Psoas muscle (tissue), 8 donors: ENCODE data around the gene JPH2. TPM values are rescaled to one million over a fixed set of nuclear protein-coding genes. Genes with fewer than 3 reads are reported as not detected.

Source experiments
- ATAC-seq, 4 donors: fragments of 200-7000 bp; cut with Tn5 transposase; one replicate each; pipeline ENCODE4 v1.9.1; 2020; ENCODE audit warnings: moderate library complexity in 3 of 4, mild to moderate bottlenecking in 2 of 4
- DNase-seq, 2 donors: peaks; one replicate each; pipeline ENCODE4 v3.0.0-alpha.2; 2020
- H3K27ac ChIP-seq: fragments of 200-600 bp; one replicate; pipeline ENCODE4 v1.8.0; 2022
- H3K27me3 ChIP-seq, 3 donors: fragments of 200-600 bp in 1 of 3; one replicate each; pipeline versions ENCODE4 v1.6.1 to v1.8.0; 2013 to 2022; ENCODE audit warnings: low read length in 2 of 3, mild to moderate bottlenecking in 2 of 3, moderate library complexity in 1 of 3; ENCODE audit not compliant: insufficient read depth in 3 of 3
- H3K36me3 ChIP-seq, 2 donors: fragments of 200-600 bp in 1 of 2; one replicate each; pipeline versions ENCODE4 v1.6.1 to v1.8.0; 2013 to 2022; ENCODE audit warnings: low read depth in 1 of 2, mild to moderate bottlenecking in 1 of 2, moderate library complexity in 1 of 2; ENCODE audit not compliant: insufficient read depth in 1 of 2
- H3K4me1 ChIP-seq: fragments of 200-600 bp; one replicate; pipeline ENCODE4 v1.8.0; 2022
- H3K4me3 ChIP-seq: fragments of 200-600 bp; one replicate; pipeline ENCODE4 v1.8.0; 2022; ENCODE audit warnings: mild to moderate bottlenecking
- H3K9me3 ChIP-seq: fragments of 200-600 bp; one replicate; pipeline ENCODE4 v1.8.0; 2022
- CTCF ChIP-seq: fragments of 200-600 bp; IDR thresholded peaks from one replicate; pipeline ENCODE4 v1.8.0; 2022; ENCODE audit warnings: antibody characterized with exemption
- WGBS, 3 donors: extraction: QIAGEN DNeasy Blood & Tissue Kit; methylation state at CpG; one replicate each; pipeline versions ENCODE4 v1.1.6 to v1.1.7; 2013; 5-methylcytosine and 5-hydroxymethylcytosine counted together
- intact Hi-C, 2 donors: fragments of 100-400 bp; cut with DNase I; formaldehyde crosslinking; loops; one replicate each; pipeline versions ENCODE4 v1.11.0 to v1.14.2; 2022
- polyA plus RNA-seq, 3 donors: library from polyadenylated mRNA; stranded (reverse); fragments of 200-250 nt; gene quantifications; one replicate each; pipeline ENCODE4 v1.2.3, GENCODE V29; 2013
- total RNA-seq, 4 donors: library from RNA; stranded (reverse); fragmentation: NEBNext Ultra II Directional in 2 of 4; extraction: Animal tissue kit (Norgen Biotek cat#: 25700) in 2 of 4; gene quantifications; one replicate each; pipeline versions ENCODE4 v1.2.1 to v1.2.4, GENCODE V29; 2021 to 2023
- donor health status: healthy with polysubstance abuse.
- donor health status: DM: no; HTN: no; CAD: no; lungs with moderate emphysema.
- donor health status: Bipolar disorder and iron deficiency.
- donor health status: healthy.
- donor health status: DM: yes; HTN: yes; CAD: no.
- donor health status: DM: no; HTN: no; CAD: no.
- donor health status: DM: no; HTN: no; CAD: no.
- donor health status: DM: yes; HTN: yes; CAD: no.

JPH2 gene
- total and polyA plus RNA-seq, 7 donors: 13.5 to 145 (median 48.0) TPM

- Histone ChIP-seq H3K27me3 (no peaks in the 10 kb centered on the region), H3K36me3 (peaks cover 0 to 17% of the 10 kb centered on the region in 2 donors), H3K9me3 (no peaks in the 10 kb centered on the region), H3K4me1 (no peaks in the 10 kb centered on the region), H3K4me3 (no peak overlapping the region), H3K27ac (no peak overlapping the region)
- intact Hi-C loops: loop anchor here (5.0 to 10.0 kb wide), 4 partner anchors 255 to 665 kb away; partner anchors contain the start of genes TTPAL (in 1 of the 2) and YWHAB (in 1 of the 2)
- TF ChIP-seq CTCF: no peak
- 65 to 76% (median 75%) methylated on average over 6 of the region's 6 CpGs for WGBS, 3 donors
- no peak for DNase-seq
- ATAC-seq: no peak
These were observed 32.8 kb upstream of the JPH2 start for GRCh38 chr20:44219791-44220190.

- DNase-seq (no peak), ATAC-seq (no peak)
- Histone ChIP-seq H3K9me3 (no peaks in the 10 kb centered on the region), H3K4me3 (no peak overlapping the region), H3K4me1 (no peaks in the 10 kb centered on the region), H3K36me3 (peaks cover 0 to 17% of the 10 kb centered on the region in 2 donors), H3K27ac (no peak overlapping the region), H3K27me3 (no peaks in the 10 kb centered on the region)
- no peak for TF ChIP-seq CTCF
- WGBS, 3 donors: 60 to 66% (median 63%) methylated on average over 5 of the region's 5 CpGs
- intact Hi-C loops: loop anchor here (5.0 to 10.0 kb wide), 4 partner anchors 256 to 666 kb away; partner anchors contain the start of genes TTPAL (in 1 of the 2) and YWHAB (in 1 of the 2)
These were observed 32.3 kb upstream of the JPH2 start for GRCh38 chr20:44219170-44219730.

- intact Hi-C loops: loop anchor here (5.0 to 10.0 kb wide), 4 partner anchors 256 to 666 kb away; partner anchors contain the start of genes TTPAL (in 1 of the 2) and YWHAB (in 1 of the 2)
- H3K36me3 ChIP-seq: peaks cover 0 to 17% of the 10 kb centered on the region in 2 donors
- TF ChIP-seq CTCF: no peak
- no peak overlapping the region for H3K4me3 ChIP-seq
- no peaks in the 10 kb centered on the region for H3K4me1 ChIP-seq
- H3K9me3 ChIP-seq: no peaks in the 10 kb centered on the region
- 85 to 93% (median 88%) methylated on average over 4 of the region's 4 CpGs for WGBS, 3 donors
- no peak overlapping the region for H3K27ac ChIP-seq
- ATAC-seq: no peak
- H3K27me3 ChIP-seq: no peaks in the 10 kb centered on the region
- no peak for DNase-seq
These were observed 31.5 kb upstream of the JPH2 start for GRCh38 chr20:44218446-44218845.

GRCh38 chr20:44217342-44218092 lies 30.5 kb upstream of the JPH2 start:
- Histone ChIP-seq H3K27ac (no peak overlapping the region), H3K9me3 (no peaks in the 10 kb centered on the region), H3K36me3 (peaks cover 0 to 17% of the 10 kb centered on the region in 2 donors), H3K4me1 (peaks cover 7% of the 10 kb centered on the region), H3K4me3 (peak overlapping the region; percentile 13), H3K27me3 (no peaks in the 10 kb centered on the region)
- ATAC-seq: peak; percentile 85 to 95 (median 90)
- intact Hi-C loops: loop anchor here (1.0 to 10.0 kb wide), 7 partner anchors 93 to 667 kb away; partner anchors contain the start of genes FITM2 (in 2 of the 2), TTPAL (in 1 of the 2) and YWHAB (in 1 of the 2)
- peak; percentile 93 for TF ChIP-seq CTCF
- 54 to 63% (median 55%) methylated on average over 11 of the region's 11 CpGs for WGBS, 3 donors
- peak; percentile 53 to 78 for DNase-seq
